Adrenal gland (tissue), 12 donors: Measurements from ENCODE around the gene KRTAP10-7. TPM values are rescaled to one million over a fixed set of nuclear protein-coding genes. Genes with fewer than 3 reads are reported as not detected.

Experiments used
- DNase-seq, 7 donors: peaks; one replicate each; pipeline ENCODE4 v3.0.0-alpha.2; 2019 to 2020
- H3K27ac ChIP-seq, 5 donors: fragments of 200-600 bp; sonication (generic) in 4 of 5; 1 replicate in 3 of 5; 2 replicates in 2 of 5; pipeline versions ENCODE4 v1.5.1 to v1.8.0; 2016 to 2020; ENCODE audit warnings: mild to moderate bottlenecking in 1 of 5
- H3K27me3 ChIP-seq: fragments of 200-600 bp; 2 replicates; pipeline ENCODE4 v1.8.0; 2021
- H3K36me3 ChIP-seq, 2 donors: fragments of 200-600 bp; replicated peaks in 1 of 2; 1 replicate in 1 of 2; 2 replicates in 1 of 2; pipeline versions ENCODE4 v1.5.1 to v1.8.0; 2018 to 2022
- H3K4me1 ChIP-seq, 2 donors: fragments of 200-600 bp; replicated peaks in 1 of 2; 1 replicate in 1 of 2; 2 replicates in 1 of 2; pipeline versions ENCODE4 v1.5.1 to v1.8.0; 2018 to 2021
- H3K4me3 ChIP-seq, 4 donors: fragments of 200-600 bp; sonication (generic) in 3 of 4; one replicate each; pipeline ENCODE4 v1.5.1; 2016 to 2018
- H3K9me3 ChIP-seq, 3 donors: fragments of 200-600 bp; sonication (generic) in 1 of 3; replicated peaks in 1 of 3; 1 replicate in 2 of 3; 2 replicates in 1 of 3; pipeline versions ENCODE4 v1.5.1 to v1.8.0; 2016 to 2021
- POLR2A ChIP-seq, 2 donors: fragments of 450-650 bp; IDR thresholded peaks; one replicate each; pipeline ENCODE4 v1.6.1; 2017; ENCODE audit warnings: antibody characterized with exemption in 2 of 2, mild to moderate bottlenecking in 2 of 2, moderate library complexity in 1 of 2
- WGBS, 4 donors: extraction: QIAGEN DNeasy Blood & Tissue Kit in 2 of 4; methylation state at CpG; one replicate each; pipeline versions ENCODE4 v1.1.5 to v1.1.7; 2013 to 2017; 5-methylcytosine and 5-hydroxymethylcytosine counted together
- intact Hi-C, 2 donors: fragments of 100-400 bp; cut with DNase I; formaldehyde crosslinking; loops; one replicate each; pipeline versions ENCODE4 v1.14.1 to v1.15.0; 2022 to 2023
- polyA plus RNA-seq, 3 donors: library from polyadenylated mRNA; stranded (reverse); fragments of 200-250 nt in 2 of 3; fragments of 350-450 nt in 1 of 3; fragmentation: Illumina TruSeq in 1 of 3; extraction: RNeasy Lipid Tissue Mini Kit (QIAGEN cat#74804) in 1 of 3; gene quantifications; one replicate each; pipeline ENCODE4 v1.2.3, GENCODE V29; 2013 to 2014
- total RNA-seq, 9 donors: library from RNA; depleted of rRNA in 4 of 9; stranded (reverse); fragments of >200 nt in 4 of 9; fragments of 120-200 nt in 1 of 9; fragmentation: NEBNext Ultra II Directional in 1 of 9; extraction: Animal tissue kit (Norgen Biotek cat#: 25700) in 1 of 9; gene quantifications; one replicate each; pipeline versions ENCODE4 v1.1.0 to v1.2.4, GENCODE V29; 2013 to 2023
- TF ChIP-seq, protein P1 (sequence below), 6 experiments: fragments of 450-650 bp in 4 of 6; fragments of 200-600 bp in 2 of 6; sonication (generic) in 1 of 6; IDR thresholded peaks; 1 replicate in 5 of 6; 2 replicates in 1 of 6; pipeline versions ENCODE4 v1.5.1 to v1.8.0; 2016 to 2021; ENCODE audit warnings: antibody characterized with exemption in 6 of 6, mild to moderate bottlenecking in 2 of 6, moderate library complexity in 1 of 6
- donor health status: healthy with polysubstance abuse.
- donor health status: Bipolar disorder and iron deficiency.
- donor health status: DM: yes; HTN: yes; CAD: no.
- donor health status: DM: no; HTN: no; CAD: no.
- donor health status: DM: no; HTN: no; CAD: no.
- donor health status: DM: yes; HTN: yes; CAD: no.

Gene KRTAP10-7
- total and polyA plus RNA-seq, 12 donors: not detected

DNA sequence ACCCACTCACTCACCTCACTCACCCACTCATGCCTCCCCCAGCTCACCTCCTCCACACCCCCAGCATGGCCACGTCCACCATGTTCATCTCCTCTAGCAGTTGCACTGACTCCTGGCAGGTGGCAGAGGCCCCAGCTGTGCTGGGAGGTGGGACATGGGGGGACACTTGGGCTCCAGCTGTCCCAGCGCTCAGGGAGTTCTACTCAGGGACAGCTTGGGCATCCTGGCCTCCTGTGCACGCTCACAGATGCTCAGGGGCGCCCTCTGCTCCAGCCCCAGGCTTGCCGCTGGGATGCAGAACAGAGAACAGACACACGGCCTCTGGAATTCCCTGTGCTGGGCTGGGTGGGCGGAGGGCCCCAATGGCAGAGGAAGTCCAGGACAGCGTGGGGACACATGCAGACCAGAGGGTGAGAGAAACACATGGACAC, 16.7 kb downstream of the KRTAP10-7 start:
- Histone ChIP-seq H3K27ac (no peak overlapping the region), H3K4me3 (no peak overlapping the region), H3K36me3 (no peaks in the 10 kb centered on the region), H3K27me3 (no peaks in the 10 kb centered on the region), H3K9me3 (no peaks in the 10 kb centered on the region), H3K4me1 (no peaks in the 10 kb centered on the region)
- DNase-seq: no peak
- TF ChIP-seq POLR2A (IDR thresholded peaks at IDR 0.05): no peak
- TF ChIP-seq, protein P1, sequence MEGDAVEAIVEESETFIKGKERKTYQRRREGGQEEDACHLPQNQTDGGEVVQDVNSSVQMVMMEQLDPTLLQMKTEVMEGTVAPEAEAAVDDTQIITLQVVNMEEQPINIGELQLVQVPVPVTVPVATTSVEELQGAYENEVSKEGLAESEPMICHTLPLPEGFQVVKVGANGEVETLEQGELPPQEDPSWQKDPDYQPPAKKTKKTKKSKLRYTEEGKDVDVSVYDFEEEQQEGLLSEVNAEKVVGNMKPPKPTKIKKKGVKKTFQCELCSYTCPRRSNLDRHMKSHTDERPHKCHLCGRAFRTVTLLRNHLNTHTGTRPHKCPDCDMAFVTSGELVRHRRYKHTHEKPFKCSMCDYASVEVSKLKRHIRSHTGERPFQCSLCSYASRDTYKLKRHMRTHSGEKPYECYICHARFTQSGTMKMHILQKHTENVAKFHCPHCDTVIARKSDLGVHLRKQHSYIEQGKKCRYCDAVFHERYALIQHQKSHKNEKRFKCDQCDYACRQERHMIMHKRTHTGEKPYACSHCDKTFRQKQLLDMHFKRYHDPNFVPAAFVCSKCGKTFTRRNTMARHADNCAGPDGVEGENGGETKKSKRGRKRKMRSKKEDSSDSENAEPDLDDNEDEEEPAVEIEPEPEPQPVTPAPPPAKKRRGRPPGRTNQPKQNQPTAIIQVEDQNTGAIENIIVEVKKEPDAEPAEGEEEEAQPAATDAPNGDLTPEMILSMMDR (IDR thresholded peaks at IDR 0.05): no peak
- intact Hi-C loops: no loop called here
- WGBS, 4 donors: 51 to 83% (median 56%) methylated on average over 4 to 8 of the region's 8 CpGs

DNA sequence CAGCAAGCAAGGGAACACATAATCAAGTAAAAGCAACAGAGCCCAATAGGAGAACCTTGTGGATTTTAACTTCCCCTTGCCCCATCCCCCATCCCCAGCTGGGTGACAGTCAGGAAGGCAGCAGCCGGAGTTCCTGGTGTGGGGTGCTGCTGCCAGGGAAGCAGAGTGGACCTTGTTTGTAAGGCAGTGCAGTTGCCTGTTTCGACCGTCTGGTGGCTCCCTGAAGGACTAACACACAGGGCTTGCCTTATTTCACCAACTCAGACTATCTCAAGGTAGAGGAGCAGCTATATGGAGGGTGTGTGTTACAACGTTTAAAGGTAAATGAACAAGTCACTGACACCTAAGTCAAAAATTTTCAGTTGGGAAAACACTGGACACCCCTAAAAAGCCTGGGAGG, 18.1 kb downstream of the KRTAP10-7 start:
- Histone ChIP-seq H3K9me3 (no peaks in the 10 kb centered on the region), H3K27me3 (no peaks in the 10 kb centered on the region), H3K36me3 (no peaks in the 10 kb centered on the region), H3K4me1 (no peaks in the 10 kb centered on the region), H3K4me3 (no peak overlapping the region), H3K27ac (no peak overlapping the region)
- intact Hi-C loops: no loop called here
- peak in 5 of 7 donors; percentile 24 to 40 (median 36) for DNase-seq
- 13 to 29% (median 21%) methylated on average over 3 to 4 of the region's 4 CpGs for WGBS, 4 donors
- no peak for TF ChIP-seq POLR2A (IDR thresholded peaks at IDR 0.05)
- TF ChIP-seq, protein P1 (IDR thresholded peaks at IDR 0.05): peak in 3 of 6 experiments; percentile 17 to 26 (median 19)

DNA sequence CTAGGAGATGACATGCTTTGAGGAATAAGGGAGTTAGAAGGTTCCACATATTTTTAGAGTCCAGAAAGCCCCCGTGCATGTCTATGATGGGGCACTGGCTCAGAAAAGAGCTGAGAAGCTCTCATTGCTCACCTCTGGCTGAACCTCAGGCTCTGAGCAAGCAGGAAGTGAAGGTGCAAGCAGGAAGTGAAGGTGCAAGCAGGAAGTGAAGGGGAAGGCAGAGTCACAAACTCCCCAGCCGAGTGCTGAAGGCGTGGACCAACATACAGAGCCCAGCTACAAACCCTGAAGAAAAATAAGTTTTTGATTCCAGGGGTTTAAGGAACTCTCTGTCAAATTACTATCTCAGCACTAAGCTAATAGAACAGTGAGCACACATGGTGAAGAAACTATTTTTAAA, 18.5 kb downstream of the KRTAP10-7 start:
- H3K9me3 ChIP-seq: no peaks in the 10 kb centered on the region
- WGBS, 4 donors: 55 to 66% (median 60%) methylated on average over 3 of the region's 3 CpGs
- no peaks in the 10 kb centered on the region for H3K36me3 ChIP-seq
- H3K27ac ChIP-seq: no peak overlapping the region
- DNase-seq: no peak
- no peaks in the 10 kb centered on the region for H3K27me3 ChIP-seq
- no peak overlapping the region for H3K4me3 ChIP-seq
- no peaks in the 10 kb centered on the region for H3K4me1 ChIP-seq
- TF ChIP-seq, protein P1 (IDR thresholded peaks at IDR 0.05): no peak
- TF ChIP-seq POLR2A (IDR thresholded peaks at IDR 0.05): no peak
- intact Hi-C loops: no loop called here

DNA sequence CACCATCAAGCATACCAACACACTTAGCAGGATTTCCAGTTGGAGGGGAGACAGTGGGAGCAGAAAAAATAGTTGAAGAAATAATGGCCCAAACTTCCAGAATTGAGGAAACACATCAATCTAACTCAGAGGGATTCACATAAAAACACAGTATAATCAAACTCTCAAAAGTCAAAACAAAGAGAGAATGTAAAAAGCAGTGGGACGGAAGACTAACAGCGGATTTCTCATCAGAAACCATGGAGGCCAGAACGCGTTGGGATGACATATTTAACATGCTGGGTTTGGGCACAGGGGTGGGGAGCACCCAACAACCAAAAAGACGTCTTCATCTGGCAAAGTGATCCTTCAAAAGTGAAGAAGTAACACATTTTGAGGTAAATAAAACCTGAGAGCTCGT, 19.5 kb downstream of the KRTAP10-7 start:
- no peak overlapping the region for H3K4me3 ChIP-seq
- H3K27ac ChIP-seq: no peak overlapping the region
- WGBS, 4 donors: 79 to 83% (median 81%) methylated on average over 6 of the region's 6 CpGs
- intact Hi-C loops: no loop called here
- H3K4me1 ChIP-seq: no peaks in the 10 kb centered on the region
- no peaks in the 10 kb centered on the region for H3K27me3 ChIP-seq
- no peak for DNase-seq
- H3K36me3 ChIP-seq: no peaks in the 10 kb centered on the region
- TF ChIP-seq POLR2A (IDR thresholded peaks at IDR 0.05): no peak
- TF ChIP-seq, protein P1 (IDR thresholded peaks at IDR 0.05): no peak
- H3K9me3 ChIP-seq: no peaks in the 10 kb centered on the region
